Measurements from ENCODE around the gene GJC3. TPM values are rescaled to one million over a fixed set of nuclear protein-coding genes. Genes with fewer than 3 reads are reported as not detected.
A peak's percentile ranks its signal among the peaks of the same experiment; 100 is the strongest.

The GJC3 gene
- total and polyA plus RNA-seq, 2 of the 13 experiments (the other 11 are each of a cell fraction or from before 2014, with no cell fraction given): 0.75 to 1.4 TPM

DNA sequence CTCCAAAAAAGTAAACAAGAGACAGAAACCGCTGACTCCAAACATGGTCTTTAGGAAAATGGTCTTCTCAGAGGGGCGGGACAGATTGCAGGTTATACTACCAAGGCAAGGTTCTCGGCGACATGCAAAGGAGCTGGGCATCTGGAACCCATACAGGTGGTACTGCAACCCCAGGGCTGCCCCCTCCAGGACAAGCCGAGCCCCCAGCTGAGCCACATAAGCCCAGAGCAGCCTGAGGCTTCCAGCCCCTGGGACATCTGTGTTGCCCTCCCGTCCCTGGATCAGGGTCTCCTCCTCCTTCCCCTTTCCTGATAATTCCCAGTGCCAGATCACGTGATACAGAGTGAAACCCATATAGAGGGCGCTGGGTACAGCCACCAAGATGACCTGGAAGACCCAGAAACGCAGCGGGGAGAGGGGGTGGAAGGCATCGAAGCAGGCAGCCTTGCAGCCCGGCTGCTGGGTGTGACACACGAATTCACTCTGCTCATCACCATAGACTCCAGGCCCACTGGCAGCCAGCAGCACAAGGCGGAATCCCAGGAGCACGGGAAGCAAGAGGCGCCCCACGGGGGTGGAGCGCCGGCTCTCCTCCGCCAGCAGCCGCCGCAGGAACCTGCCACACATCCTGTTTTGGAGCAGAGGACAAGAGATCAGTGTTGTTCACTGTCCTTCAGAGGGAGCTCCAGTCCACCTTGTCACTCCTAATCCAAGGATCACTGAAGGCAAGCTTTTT, at the start of gene GJC3 (continued):
- TF ChIP-seq ZNF850 (CRISPR knock-in tag; conservative IDR thresholded peaks at IDR 0.05) (no peak), EED (CRISPR knock-in tag; IDR thresholded peaks at IDR 0.05) (0 out of 2 replicates have a peak, but pooled peaks have one; percentile 34), NFIB (CRISPR knock-in tag; IDR thresholded peaks at IDR 0.05; ENCODE audit: borderline replicate concordance) (no peak), ZNF292 (CRISPR knock-in tag; IDR thresholded peaks at IDR 0.05; ENCODE audit: borderline replicate concordance, low read depth) (peak; percentile 93; the same call in 1 of the 2 replicates), RXRB (CRISPR knock-in tag; IDR thresholded peaks at IDR 0.05; ENCODE audit: borderline replicate concordance) (peak; percentile 16; the same call in 1 of the 2 replicates), POLR2A (IDR thresholded peaks at IDR 0.05; ENCODE audit: insufficient read depth in 1 of 2, low read depth in 2 of 2, low read length in 2 of 2) (peak in 1 of 2 experiments; percentile 48; a peak in 1 of 4 replicates), ZBTB2 (CRISPR knock-in tag; IDR thresholded peaks at IDR 0.05; ENCODE audit: low read depth) (no peak), DR1 (CRISPR knock-in tag; IDR thresholded peaks at IDR 0.05) (no peak), HMGXB3 (CRISPR knock-in tag; IDR thresholded peaks at IDR 0.05; ENCODE audit: borderline replicate concordance) (no peak), ZFAT (CRISPR knock-in tag; conservative IDR thresholded peaks at IDR 0.05) (no peak), ZNF501 (CRISPR knock-in tag; IDR thresholded peaks at IDR 0.05) (0 out of 2 replicates have a peak, but pooled peaks have one; percentile 38), IRF2 (CRISPR knock-in tag; IDR thresholded peaks at IDR 0.05) (0 out of 2 replicates have a peak, but pooled peaks have one; percentile 18), ATF7 (IDR thresholded peaks at IDR 0.05) (no peak), ATF7 (CRISPR knock-in tag; IDR thresholded peaks at IDR 0.05) (no peak), ZNF792 (CRISPR knock-in tag; IDR thresholded peaks at IDR 0.05) (no peak), ZNF512B (CRISPR knock-in tag; IDR thresholded peaks at IDR 0.05; ENCODE audit: borderline replicate concordance) (no peak), PATZ1 (CRISPR knock-in tag; IDR thresholded peaks at IDR 0.05) (no peak), BRCA1 (CRISPR knock-in tag; IDR thresholded peaks at IDR 0.05) (no peak), SOX13 (IDR thresholded peaks at IDR 0.05) (no peak), SOX13 (CRISPR knock-in tag; conservative IDR thresholded peaks at IDR 0.05 in 1 of 2, IDR thresholded peaks at IDR 0.05 in 1 of 2) (no peak)

Measured in HepG2 (cell line).